Hematopoietic multipotent progenitor cell treated with erythropoietin and hydrocortisone succinate and interleukin-3 and kit ligand, for 8 days (in vitro differentiated cells): ENCODE measurements around the gene STARD13.

Experiments
- DNase-seq: peaks from one replicate; pipeline ENCODE4 v3.0.0-alpha.2; 2015

Gene STARD13

GRCh38 chr13:33219926-33220325 is 65.6 kb downstream of the STARD13 start:
- DNase-seq, result no peak

DNA sequence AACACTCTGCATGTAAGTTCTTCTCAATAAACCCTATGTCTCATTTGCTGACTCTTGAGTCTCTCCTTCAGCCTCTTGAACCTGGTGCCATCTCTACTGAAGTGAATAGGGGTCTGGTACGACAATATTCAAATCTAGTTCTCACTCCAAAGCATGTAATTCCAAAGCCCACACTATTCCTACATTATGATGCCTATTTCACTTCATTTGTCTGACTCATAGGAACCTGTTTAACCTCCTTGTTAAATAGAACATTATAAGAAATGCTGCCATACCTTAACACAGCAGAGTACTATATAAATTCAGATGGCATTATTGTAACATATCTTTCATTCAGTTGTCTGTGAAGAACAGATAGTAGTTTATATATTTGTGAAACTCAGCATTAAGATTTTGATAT is 67.1 kb downstream of the STARD13 start:
- no peak for DNase-seq

GRCh38 chr13:33218020-33218419 is 67.5 kb downstream of the STARD13 start:
- no peak for DNase-seq

DNA sequence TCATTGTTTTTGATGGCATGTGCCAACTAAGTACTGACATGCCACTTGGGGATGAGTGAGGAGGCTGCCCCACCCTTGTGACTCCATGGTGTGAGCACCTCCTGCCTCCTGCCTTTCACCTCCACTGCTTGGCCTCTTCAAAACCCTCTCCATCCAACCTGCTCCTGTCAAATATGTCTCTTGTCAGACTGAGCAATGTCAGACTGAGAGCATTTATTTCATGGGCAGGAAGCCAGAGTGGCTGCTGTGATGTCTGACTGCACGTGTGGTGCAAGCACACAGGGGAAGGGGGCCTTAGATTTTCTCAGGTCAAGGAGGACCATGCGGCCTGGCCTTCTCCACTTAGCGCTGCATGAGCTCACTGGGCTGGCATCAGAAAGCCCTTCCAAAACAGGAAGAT is 68.3 kb downstream of the STARD13 start:
- no peak for DNase-seq

- DNase-seq, result peak; percentile 38
Observed at GRCh38 chr13:33213797-33214196, 71.8 kb downstream of the STARD13 start.

DNA sequence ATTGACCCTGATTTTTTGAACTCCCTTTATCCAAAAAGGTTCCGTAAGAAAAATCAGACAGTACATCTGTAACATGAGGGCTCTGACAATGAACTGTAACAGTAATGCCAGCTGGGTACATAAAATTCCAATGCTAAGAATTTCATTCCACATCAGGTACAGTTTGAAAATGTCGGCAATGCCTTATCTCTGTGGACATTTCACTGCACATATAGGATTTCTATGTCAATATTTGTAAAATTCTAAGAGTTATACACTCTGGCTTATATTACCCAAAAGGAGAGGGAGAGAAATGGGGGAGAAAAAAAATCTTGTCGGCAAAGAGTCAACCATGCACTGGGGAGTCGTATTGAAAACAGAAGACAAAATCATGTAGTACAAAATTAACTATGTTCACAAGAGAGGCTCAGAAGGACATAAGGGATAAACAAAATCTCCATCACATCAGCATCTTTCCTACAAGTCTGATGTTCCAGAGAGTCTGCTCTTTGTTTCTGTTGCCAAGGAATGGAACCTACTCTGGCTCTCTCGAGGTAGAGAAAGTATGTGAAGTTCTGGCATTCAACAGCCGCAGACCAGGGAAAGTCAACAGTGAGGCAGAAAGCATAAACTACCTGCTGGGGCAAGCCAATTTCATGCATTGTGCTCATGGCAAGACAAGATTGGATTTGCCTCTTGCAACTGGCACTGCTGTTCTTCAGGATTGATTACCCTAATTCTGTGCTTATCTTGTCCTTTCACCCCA is 72.4 kb downstream of the STARD13 start:
- peak; percentile 4 for DNase-seq

DNA sequence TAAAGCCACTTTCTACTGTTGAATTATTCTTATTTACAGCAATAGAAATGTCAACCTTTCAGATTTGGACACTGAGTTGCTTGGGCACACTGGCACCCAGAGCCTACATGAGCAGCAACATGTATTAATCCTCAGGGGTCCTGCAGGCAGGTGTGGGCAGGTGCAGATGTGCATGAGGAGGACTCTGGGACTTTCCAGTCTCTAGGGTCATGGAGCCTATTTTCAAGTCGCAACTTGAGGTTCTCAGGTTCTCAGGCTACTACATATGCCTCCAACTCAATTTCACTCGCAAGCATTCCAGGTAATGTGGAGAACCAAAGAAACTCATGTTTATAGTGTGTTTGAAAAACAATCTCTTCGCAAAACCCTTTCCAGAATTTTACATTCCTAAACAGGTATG is 73.2 kb downstream of the STARD13 start:
- DNase-seq, result no peak

DNA sequence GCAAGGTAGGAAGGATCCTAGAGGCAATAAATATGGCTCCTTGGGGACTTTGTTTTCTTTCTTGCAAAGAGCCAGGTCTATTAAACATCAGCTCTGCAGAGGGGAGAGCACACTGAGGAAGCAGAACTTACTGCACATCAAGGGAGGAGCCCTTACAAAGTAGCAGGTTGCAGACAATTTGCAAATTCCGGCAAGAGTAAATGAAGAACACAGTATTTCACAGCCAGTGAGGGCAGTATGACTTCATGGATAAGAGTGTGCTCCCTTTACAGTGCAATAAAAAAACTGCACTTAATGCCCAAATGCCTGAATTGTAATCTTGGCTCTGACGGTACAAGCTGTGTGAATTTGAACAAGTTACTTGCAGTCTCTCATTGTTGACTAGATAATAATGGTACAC is 75.5 kb downstream of the STARD13 start:
- no peak for DNase-seq

DNA sequence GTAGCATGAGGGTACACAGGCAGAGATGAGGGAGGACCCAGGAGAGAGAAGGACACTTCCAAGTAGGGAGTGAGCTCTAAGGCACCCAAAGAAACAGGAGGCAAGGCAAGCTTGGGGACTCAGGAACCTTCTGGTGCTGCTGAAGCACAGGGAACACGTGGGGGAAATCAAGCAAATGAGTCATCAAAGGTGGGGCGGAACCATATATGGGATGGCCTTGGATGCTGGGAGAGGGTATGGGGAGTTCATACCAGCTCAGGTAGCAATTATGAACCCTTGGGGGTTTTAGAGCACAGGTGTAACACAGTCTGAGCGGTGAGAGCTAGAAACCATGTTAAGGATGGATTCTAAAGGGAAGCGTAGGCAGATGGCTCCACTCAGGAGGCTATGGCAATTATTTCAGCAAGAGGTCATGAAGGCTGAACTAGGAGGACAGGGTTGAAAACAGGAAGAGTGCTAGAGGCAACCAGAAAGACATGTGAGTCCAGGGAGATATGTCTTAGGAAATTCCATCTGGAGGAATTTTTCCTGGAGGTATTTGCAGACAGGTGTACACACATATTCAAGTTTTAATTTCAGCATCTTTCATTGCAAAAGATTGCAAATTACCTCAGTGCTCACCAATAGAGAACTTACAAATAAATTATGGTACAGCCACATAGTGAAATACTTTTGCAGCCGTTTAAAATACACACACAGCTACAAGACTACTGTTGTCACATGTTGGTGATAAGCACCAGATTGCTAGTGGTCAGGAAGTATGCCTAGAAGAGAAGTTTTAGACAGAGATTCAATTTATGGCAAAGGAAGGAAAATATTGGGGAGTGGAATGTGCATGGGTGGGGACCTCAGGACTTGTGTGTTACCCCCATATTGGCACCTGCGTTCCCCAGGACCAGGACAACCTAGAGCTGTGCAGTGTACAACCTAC is 77.0 kb downstream of the STARD13 start:
- no peak for DNase-seq

DNA sequence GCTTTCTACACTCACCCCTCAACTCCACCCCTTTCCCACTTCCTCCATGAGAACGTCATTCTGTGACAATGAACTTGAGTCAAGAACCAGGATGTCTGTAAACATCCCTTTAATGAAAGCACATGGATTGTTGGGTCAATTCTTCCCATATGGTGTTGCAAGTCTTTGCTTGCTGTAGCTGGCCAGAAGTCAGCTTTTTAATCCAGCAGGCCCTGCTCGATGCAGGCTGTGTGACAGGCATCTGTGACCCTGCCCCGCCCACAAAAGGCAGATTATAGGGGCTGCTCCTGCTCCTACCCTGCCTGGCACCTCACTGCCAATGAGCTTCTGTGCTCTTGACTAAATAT is 78.0 kb downstream of the STARD13 start:
- DNase-seq, result no peak

- no peak for DNase-seq
Observed at GRCh38 chr13:33206945-33207614, 78.5 kb downstream of the STARD13 start.

DNA sequence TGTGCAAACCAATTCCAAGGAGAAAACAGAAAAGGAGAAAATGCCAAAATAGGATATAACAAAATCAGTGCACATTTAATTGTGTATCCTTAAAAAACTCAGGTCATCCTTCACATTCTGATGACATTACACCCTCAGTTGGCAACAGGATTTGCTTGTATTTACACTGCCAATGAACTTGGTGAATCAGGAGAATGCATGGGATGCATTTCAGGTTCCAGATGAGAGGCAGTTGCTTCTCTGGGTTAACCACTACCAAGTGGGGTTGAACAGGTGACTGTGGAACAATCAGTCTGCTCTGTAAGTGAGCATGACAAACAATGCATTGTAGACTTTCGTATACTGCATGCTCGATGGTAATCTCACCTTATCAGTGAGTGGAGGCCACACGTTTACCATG is 79.1 kb downstream of the STARD13 start:
- no peak for DNase-seq

- DNase-seq, result peak; percentile 40
Observed at GRCh38 chr13:33205804-33206221, 79.7 kb downstream of the STARD13 start.

DNA sequence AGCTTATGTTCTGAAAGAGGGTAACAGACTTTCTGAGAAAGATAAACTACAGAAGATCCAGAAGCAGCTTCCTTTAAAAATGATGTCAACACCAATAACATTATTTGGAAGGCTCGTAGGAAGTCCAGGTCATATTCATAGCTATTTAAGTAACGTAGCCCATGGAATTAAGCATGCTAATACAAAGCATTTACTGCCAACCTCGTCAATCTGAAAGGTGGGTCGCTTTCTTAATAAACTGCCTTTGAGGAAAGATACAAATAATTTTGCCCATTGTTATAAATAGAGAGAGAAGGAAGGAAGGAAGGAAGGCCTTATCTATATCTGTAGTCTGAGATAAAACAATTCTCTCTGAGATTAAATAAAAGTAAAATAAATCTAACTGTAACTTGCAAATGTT is 80.3 kb downstream of the STARD13 start:
- DNase-seq, result no peak

GRCh38 chr13:33204130-33204927 is 81.2 kb downstream of the STARD13 start:
- DNase-seq, result no peak

DNA sequence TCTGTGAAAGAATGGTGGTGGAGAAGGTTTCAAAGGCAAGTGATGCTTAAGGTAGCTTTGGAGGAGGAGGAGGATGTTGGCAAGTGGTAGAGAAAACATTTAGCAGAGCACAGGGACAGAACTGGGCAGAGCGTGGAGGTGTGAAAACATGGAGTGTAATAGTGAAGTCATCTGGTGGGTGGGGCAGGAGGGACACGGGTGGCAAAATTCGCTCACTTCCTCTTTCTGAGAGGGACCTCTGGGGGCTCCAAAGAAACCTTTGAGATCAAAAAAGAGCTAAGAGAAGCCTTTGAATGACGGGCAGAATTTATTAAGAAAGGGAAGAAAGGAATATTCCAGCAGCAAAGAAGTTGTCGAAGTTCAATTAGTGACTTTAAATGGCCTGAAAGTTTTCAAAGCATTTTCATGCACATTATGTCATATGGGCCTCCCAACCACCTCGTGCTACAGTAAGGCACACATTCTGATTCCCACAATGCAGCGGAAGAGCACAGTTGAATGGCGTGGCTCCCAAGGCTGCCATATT is 82.8 kb downstream of the STARD13 start:
- no peak for DNase-seq

DNA sequence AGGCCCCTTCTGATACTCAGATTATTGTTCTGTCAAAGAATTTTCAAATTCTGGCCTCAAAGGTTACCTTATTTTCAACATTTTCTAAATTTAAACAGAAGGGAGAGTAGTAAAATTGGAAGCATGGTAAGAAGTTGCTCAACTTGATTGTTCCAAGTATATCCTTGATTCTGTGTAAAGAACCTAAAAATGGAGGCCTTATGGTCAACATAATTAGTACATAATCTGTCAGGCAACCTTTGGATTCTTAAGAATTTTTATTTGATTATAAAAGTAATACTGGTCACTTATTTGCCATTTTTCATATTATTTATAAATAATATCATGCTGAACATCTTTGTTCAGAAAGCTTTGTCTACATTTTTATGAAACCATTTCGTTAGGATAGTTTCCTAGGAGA is 83.9 kb downstream of the STARD13 start:
- DNase-seq, result no peak

- DNase-seq, result no peak
Observed at GRCh38 chr13:33199289-33199850, 86.2 kb downstream of the STARD13 start.

GRCh38 chr13:33197541-33197971 is 88.0 kb downstream of the STARD13 start:
- DNase-seq, result no peak

DNA sequence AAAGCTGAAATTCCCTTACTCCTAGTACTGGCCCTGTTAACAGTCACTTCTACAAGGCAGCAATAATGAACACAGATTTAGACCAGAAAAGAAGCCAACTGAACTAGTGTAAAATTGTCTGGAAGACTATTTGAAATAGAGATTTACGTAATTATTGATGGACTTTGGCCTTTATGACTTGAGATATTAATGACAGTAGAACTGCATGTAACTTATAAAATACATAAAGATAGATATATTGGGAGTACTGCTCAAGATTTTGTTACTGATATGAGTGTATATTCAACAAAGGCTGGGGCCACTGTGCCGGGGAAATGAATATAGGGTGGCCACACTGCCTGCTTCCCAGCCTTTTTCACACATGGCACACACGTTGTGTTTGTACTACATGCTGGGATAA is 88.8 kb downstream of the STARD13 start:
- DNase-seq, result no peak

DNA sequence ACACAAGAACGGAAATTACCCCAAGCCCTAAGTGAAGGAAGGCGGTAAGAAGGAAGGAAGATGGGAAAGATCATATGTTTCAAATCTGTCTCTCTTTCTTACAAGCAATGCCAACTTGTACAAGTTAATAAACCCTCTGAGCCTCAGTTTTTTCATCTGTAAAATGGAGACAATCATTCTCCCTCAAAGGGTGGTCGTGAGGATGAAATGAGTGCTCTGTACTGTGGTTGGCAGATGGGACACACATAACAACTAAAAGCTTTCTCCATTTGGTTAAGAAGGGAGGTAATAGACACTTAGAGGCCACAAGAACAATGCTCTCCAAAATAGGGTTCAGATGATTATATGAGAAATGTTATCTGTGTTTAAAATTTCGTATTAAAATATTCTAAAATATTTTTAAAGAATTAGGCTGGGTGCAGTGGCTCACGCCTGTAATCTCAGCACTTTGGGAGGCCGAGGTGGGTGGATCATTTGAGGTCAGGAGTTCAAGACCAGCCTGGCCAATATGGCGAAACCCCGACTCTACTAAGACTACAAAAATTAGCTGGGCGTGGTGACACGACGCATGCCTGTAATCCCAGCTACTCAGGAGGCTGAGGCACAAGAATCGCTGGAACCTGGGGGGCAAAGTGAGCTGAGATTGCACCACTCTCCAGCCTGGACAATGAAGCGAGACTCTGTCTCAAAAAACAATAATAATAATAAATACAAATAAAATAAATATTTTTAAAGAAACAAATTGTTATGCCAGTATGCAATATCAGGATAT is 89.7 kb downstream of the STARD13 start:
- no peak for DNase-seq
